Stimulated activated CD4-positive, alpha-beta T cell treated with anti-CD3 and anti-CD28 coated beads, TNF-alpha, amount 100 ng/mL, for 48 hours (primary cell): ENCODE results near the gene SLMAP.

Source experiments
- DNase-seq, 3 donors: peaks; one replicate each; pipeline ENCODE4 v3.0.0-alpha.2; 2020; ENCODE audit warnings: low read depth in 3 of 3

Gene SLMAP

GRCh38 chr3:57943525-57944495, 187.7 kb downstream of the SLMAP start:
- DNase-seq: no peak

- DNase-seq: no peak
These were observed 190.9 kb downstream of the SLMAP start for GRCh38 chr3:57946970-57947381.

DNA sequence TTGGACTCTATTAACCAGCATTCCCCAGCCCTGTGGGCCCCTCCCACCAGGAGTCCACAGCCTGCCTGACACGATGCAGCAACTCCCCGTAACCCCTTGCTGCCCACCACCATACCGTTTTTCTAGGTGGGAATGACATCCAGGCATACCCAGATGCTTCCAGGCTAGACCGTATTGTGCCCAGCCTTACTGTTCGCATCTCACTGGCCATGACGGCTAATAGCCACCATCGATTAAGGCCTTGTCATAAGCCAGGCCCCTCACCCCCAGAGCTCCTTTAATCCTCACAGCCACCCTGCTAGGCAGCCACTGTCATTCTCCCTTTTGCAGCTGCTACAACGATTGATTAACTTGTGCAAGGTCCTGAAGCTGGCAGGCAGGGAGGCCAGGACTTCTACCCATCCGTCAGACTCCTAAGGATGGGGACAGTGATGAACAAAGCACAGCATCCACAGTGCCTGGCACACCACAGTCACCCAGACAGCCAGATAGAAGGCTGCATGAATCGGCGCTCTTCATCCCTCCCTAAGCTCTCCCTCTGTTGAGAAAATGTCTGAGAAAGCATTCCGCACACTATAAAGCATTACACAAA, 192.1 kb downstream of the SLMAP start:
- no peak for DNase-seq

DNA sequence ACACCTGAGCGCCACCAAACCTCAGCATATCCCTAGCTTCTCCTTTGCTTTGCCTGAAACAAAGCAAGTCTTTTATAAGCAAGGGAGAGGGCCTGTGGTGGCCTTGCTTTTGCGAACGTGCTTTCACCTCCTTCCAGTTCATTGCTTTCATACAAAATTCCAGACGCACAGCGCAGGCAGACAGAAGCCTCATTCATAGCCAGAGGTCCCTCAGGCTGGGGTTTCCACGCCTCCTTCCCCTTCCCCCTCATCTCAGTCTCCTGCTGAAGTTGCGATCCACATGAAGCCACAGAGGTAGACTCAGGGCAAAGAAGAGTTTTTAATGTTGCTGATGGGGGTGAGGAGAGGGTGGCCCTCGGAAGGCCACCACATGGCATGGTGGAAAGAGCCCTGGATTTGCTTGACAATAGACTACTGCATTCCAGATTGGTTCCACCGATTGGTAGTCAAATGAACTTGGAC, 192.7 kb downstream of the SLMAP start:
- DNase-seq: no peak

GRCh38 chr3:57949344-57949743, 193.2 kb downstream of the SLMAP start:
- DNase-seq: no peak

- no peak for DNase-seq
These were observed 193.9 kb downstream of the SLMAP start for GRCh38 chr3:57949785-57950615.

DNA sequence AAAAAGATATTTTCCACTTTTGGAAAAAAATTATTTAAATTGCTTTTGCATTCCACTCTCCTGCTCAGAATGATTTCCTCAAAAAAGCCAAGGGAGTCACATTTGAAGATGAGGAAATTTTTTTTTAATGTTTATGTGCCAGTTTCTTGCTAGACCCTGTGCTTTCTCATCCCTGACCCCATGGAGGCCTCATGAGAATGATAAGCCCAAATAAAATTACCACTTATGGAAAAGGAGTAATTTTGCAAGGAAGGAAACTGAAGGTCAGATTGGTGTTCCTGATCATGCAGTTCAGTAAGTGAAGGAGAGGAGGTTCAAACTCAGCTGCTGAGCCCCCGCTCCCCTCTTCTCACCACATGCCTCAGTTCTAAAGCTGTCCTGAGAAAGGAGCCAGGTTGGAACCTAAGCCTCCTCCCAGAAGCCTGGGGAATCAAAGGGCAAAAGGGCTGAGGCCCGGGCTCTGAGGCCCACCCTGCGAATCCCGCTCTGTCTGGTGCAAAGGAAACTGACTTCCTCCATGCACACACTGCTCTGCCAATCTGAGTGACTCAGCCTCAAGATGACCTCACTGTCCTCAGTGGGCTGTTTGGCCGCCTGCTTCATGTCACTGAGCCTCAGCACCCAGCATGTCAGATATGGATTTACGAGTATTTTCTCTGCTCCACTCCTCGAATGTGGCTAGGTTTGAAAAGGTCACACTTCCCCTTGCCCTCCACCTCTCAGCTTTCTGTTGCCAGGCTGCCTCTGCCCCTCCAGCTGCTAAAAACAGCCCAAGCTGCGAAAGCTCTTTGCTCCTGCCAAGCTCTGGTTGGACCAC, 195.2 kb downstream of the SLMAP start:
- no peak for DNase-seq

GRCh38 chr3:57952208-57952631, 196.1 kb downstream of the SLMAP start:
- no peak for DNase-seq

GRCh38 chr3:57952651-57953050, 196.5 kb downstream of the SLMAP start:
- no peak for DNase-seq

- DNase-seq: no peak
These were observed 197.5 kb downstream of the SLMAP start for GRCh38 chr3:57953576-57953975.

- DNase-seq: no peak
These were observed 200.2 kb downstream of the SLMAP start for GRCh38 chr3:57956119-57956832.

- no peak for DNase-seq
These were observed 200.7 kb downstream of the SLMAP start for GRCh38 chr3:57956833-57957174.

DNA sequence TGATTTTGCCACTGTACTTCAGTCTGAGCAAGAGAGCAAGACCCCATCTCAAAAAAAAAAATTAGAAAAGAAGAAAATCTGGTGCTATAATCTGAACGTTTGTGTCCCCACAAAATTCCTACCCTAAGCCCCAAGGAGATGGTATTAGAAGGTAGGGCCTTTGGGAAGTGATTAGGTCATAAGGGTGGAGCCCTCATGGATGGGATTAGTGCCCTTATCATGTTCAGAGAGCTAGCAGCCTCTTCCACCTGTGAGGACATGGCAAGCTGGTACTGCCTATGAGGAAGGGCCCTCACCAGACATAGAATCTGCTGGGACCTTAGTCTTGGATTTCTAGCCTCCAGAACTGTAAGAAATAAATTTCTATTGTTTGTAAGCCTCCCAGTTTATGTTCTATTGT, 201.7 kb downstream of the SLMAP start:
- no peak for DNase-seq

DNA sequence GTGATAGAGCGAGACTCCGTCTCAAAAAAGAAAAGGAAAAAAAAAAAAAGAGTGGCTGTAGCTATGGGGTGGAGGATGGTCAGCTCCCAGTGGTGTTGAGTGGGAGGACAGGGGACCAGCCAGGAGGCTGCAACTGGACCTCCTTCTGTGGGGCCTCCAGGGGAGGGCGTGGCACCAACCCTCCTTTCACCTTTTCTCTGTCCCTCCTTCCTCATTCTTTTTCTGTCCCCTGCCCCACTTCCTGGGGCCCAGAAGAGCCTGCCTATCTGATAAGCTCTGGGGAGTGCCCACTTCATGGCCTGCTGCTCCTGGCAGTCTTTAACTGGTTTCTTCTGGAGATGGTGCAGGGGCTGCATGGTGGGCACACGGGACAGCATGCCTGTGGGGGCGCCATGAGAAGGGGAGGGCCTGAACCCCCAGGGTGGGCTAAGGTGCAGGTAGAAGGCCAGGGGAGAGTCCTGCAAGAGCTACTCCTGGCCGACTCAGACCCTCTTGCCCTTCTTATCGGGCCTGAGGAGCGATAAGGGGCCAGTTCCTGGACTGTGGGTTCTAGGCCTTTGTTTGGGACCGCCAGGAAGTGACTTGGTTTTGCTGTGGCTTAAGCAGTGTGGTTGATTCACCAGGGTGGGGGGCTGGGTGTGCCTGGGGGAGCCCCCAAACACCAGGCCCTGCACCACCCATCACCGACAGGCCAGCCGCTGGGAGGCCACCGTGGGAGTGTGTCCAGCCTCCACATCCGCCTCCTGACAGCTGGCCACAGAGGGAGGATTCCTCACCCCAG, 202.7 kb downstream of the SLMAP start:
- DNase-seq: no peak

GRCh38 chr3:57959423-57960173, 203.5 kb downstream of the SLMAP start:
- DNase-seq: no peak

- no peak for DNase-seq
These were observed 204.0 kb downstream of the SLMAP start for GRCh38 chr3:57960174-57960505.

GRCh38 chr3:57961177-57961827, 205.2 kb downstream of the SLMAP start:
- no peak for DNase-seq

DNA sequence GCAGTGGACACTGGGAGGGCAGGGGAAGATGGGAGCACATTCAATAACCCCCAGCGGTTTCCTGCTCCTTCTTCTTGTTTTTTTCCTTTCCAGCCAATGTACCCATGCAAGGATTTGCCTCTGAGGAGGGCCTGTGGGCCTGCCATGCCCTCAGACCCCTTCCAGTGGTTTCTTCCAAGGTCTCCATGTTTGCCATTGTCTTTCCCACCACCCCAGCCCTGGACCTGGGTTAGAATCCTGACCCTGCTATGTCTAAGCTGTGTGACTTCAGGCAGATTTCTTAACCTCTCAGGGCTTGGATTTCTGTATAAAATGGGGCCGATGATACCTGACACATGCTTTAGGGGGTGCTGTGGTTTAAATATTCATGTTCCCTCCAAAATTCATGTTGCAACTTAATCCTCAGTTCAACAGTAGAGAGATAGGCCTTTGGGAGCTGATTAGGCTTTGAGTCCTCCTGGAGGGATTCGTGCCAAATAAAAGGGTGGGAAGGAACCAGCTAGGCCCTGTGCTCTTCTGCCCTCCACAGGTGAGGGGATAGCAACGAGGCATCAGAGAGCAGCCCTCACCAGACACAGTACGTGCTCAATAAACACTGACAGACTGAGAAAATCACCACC, 205.8 kb downstream of the SLMAP start:
- DNase-seq: no peak
